ENCODE results near the gene TENT5A. TPM values are rescaled to one million over a fixed set of nuclear protein-coding genes. Genes with fewer than 3 reads are reported as not detected.

TENT5A gene
- total RNA-seq, 2 donors from 2014 or later: 20.1 to 32.8 TPM

- Histone ChIP-seq H3K9ac (ENCODE audit: low read depth in 2 of 2, low read length in 2 of 2) (no peak overlapping the region), H3K27me3 (no peaks in the 10 kb centered on the region), H3K9me3 (no peaks in the 10 kb centered on the region), H3K36me3 (no peaks in the 10 kb centered on the region), H3K4me3 (no peak overlapping the region), H3K4me1 (peaks cover 4% of the 10 kb centered on the region), H3K27ac (no peak overlapping the region)
- DNase-seq: no peak
- no peak for TF ChIP-seq CTCF (IDR thresholded peaks at IDR 0.05)
- intact Hi-C loops (cut with DNase I): loop anchor here (10.0 kb wide), 1 partner anchor 522 kb away; no protein-coding TSS in a partner anchor
Observed at GRCh38 chr6:81756690-81757089, 4.2 kb upstream of the TENT5A start.

GRCh38 chr6:81755551-81755950, 3.1 kb upstream of the TENT5A start:
- Histone ChIP-seq H3K27ac (no peak overlapping the region), H3K27me3 (no peaks in the 10 kb centered on the region), H3K4me3 (no peak overlapping the region), H3K9me3 (no peaks in the 10 kb centered on the region), H3K4me1 (peaks cover 4% of the 10 kb centered on the region), H3K9ac (ENCODE audit: low read depth in 2 of 2, low read length in 2 of 2) (no peak overlapping the region), H3K36me3 (no peaks in the 10 kb centered on the region)
- TF ChIP-seq CTCF (IDR thresholded peaks at IDR 0.05): no peak
- intact Hi-C loops (cut with DNase I): loop anchor here (10.0 kb wide), 1 partner anchor 521 kb away; no protein-coding TSS in a partner anchor
- no peak for DNase-seq

- H3K27ac ChIP-seq: no peak overlapping the region
- no peaks in the 10 kb centered on the region for H3K27me3 ChIP-seq
- H3K4me3 ChIP-seq: no peak overlapping the region
- no peak for TF ChIP-seq CTCF (IDR thresholded peaks at IDR 0.05)
- no peaks in the 10 kb centered on the region for H3K9me3 ChIP-seq
- H3K9ac ChIP-seq (ENCODE audit: low read depth in 2 of 2, low read length in 2 of 2): no peak overlapping the region
- intact Hi-C loops (cut with DNase I): loop anchor here (5.0 to 10.0 kb wide), 2 partner anchors 520 to 1148 kb away; no protein-coding TSS in a partner anchor
- no peak for DNase-seq
- no peaks in the 10 kb centered on the region for H3K36me3 ChIP-seq
- H3K4me1 ChIP-seq: peaks cover 4% of the 10 kb centered on the region
Observed at GRCh38 chr6:81754906-81755305, 2.4 kb upstream of the TENT5A start.

- Histone ChIP-seq H3K9me3 (no peaks in the 10 kb centered on the region), H3K4me3 (peak overlapping the region; percentile 61), H3K36me3 (no peaks in the 10 kb centered on the region), H3K4me1 (peaks cover 4% of the 10 kb centered on the region), H3K27me3 (no peaks in the 10 kb centered on the region), H3K9ac (ENCODE audit: low read depth in 2 of 2, low read length in 2 of 2) (peak overlapping the region; percentile 90 to 91), H3K27ac (peak overlapping the region; percentile 97)
- peak; percentile 93 for DNase-seq
- intact Hi-C loops (cut with DNase I): loop anchor here (5.0 to 10.0 kb wide), 2 partner anchors 519 to 1147 kb away; no protein-coding TSS in a partner anchor
- peak; percentile 79 for TF ChIP-seq CTCF (IDR thresholded peaks at IDR 0.05)
Observed at GRCh38 chr6:81753711-81754577, 1.5 kb upstream of the TENT5A start.

GRCh38 chr6:81752921-81753710, 635 bp upstream of the TENT5A start:
- intact Hi-C loops (cut with DNase I): loop anchor here (5.0 to 10.0 kb wide), 2 partner anchors 518 to 1146 kb away; no protein-coding TSS in a partner anchor
- DNase-seq: peak; percentile 91
- peak overlapping the region; percentile 90 to 91 for H3K9ac ChIP-seq (ENCODE audit: low read depth in 2 of 2, low read length in 2 of 2)
- H3K9me3 ChIP-seq: no peaks in the 10 kb centered on the region
- H3K4me3 ChIP-seq: peak overlapping the region; percentile 61
- no peaks in the 10 kb centered on the region for H3K36me3 ChIP-seq
- peaks cover 4% of the 10 kb centered on the region for H3K4me1 ChIP-seq
- TF ChIP-seq CTCF (IDR thresholded peaks at IDR 0.05): no peak
- H3K27me3 ChIP-seq: no peaks in the 10 kb centered on the region
- H3K27ac ChIP-seq: peak overlapping the region; percentile 97

Data from colonic mucosa (tissue), 4 donors.